ENCODE results near the gene MCM5. TPM values are rescaled to one million over a fixed set of nuclear protein-coding genes. Genes with fewer than 3 reads are reported as not detected.

MCM5 gene
- total and polyA plus RNA-seq, 2 of the 13 experiments (the other 11 are each of a cell fraction or from before 2014, with no cell fraction given): 40.2 to 93.5 TPM

- TF ChIP-seq ZNF512 (CRISPR knock-in tag; IDR thresholded peaks at IDR 0.05) (no peak), ZNF558 (CRISPR knock-in tag; IDR thresholded peaks at IDR 0.05; ENCODE audit: borderline replicate concordance) (no peak), RXRA (CRISPR knock-in tag; IDR thresholded peaks at IDR 0.05) (peak; percentile 24; the same call in 1 of the 2 replicates), MEIS2 (CRISPR knock-in tag; IDR thresholded peaks at IDR 0.05) (no peak), KLF6 (CRISPR knock-in tag; IDR thresholded peaks at IDR 0.05) (no peak), KDM1A (CRISPR knock-in tag; IDR thresholded peaks at IDR 0.05) (no peak), TBX3 (IDR thresholded peaks at IDR 0.05; ENCODE audit: borderline replicate concordance) (no peak), NBN (conservative IDR thresholded peaks at IDR 0.05) (no peak), AKAP8 (CRISPR knock-in tag; IDR thresholded peaks at IDR 0.05) (no peak), HDAC2 (CRISPR knock-in tag; IDR thresholded peaks at IDR 0.05) (0 out of 2 replicates have a peak, but pooled peaks have one; percentile 12), ZBTB34 (CRISPR knock-in tag; IDR thresholded peaks at IDR 0.05) (0 out of 2 replicates have a peak, but pooled peaks have one; percentile 17), HNF4G (IDR thresholded peaks at IDR 0.05; ENCODE audit: borderline replicate concordance, low read depth, low read length) (peak; percentile 88), HNF4G (CRISPR knock-in tag; IDR thresholded peaks at IDR 0.05; ENCODE audit: borderline replicate concordance, low read depth) (no peak), KAT8 (CRISPR knock-in tag; IDR thresholded peaks at IDR 0.05) (peak; percentile 29; the same call in 1 of the 2 replicates), PCBP2 (optimal IDR thresholded peaks at IDR 0.05; ENCODE audit: low read depth, low read length, poor library complexity, severe bottlenecking) (no peak), NR2F2 (IDR thresholded peaks at IDR 0.05; ENCODE audit: borderline replicate concordance, low read depth) (peak; percentile 72; the same call in 1 of the 2 replicates), ZNF770 (CRISPR knock-in tag; IDR thresholded peaks at IDR 0.05) (peak; percentile 93), ZSCAN25 (CRISPR knock-in tag; IDR thresholded peaks at IDR 0.05) (no peak), ZEB1 (IDR thresholded peaks at IDR 0.05; ENCODE audit: insufficient replicate concordance, low read depth) (peak; percentile 96), GMEB2 (CRISPR knock-in tag; IDR thresholded peaks at IDR 0.05; ENCODE audit: low read depth) (no peak), TEAD3 (CRISPR knock-in tag; optimal IDR thresholded peaks at IDR 0.05; ENCODE audit: borderline replicate concordance) (no peak), MXD3 (CRISPR knock-in tag; IDR thresholded peaks at IDR 0.05) (no peak), ZMYM4 (CRISPR knock-in tag; IDR thresholded peaks at IDR 0.05) (no peak), PRPF4 (IDR thresholded peaks at IDR 0.05; ENCODE audit: low read depth, low read length, poor library complexity, severe bottlenecking) (no peak)
Observed at GRCh38 chr22:35379146-35379993, 20.6 kb upstream of the MCM5 start (continued).

Data from HepG2 (cell line).